Measurements from ENCODE around the gene TRAF3IP3. TPM values are rescaled to one million over a fixed set of nuclear protein-coding genes. Genes with fewer than 3 reads are reported as not detected.

Gene TRAF3IP3
- total RNA-seq, 2 donors from 2014 or later: 2.3 to 4.4 TPM

- intact Hi-C loops (cut with DNase I, micrococcal nuclease): no loop called here
- no peak for ATAC-seq
Measured at GRCh38 chr1:209813902-209814301, 58.0 kb downstream of the TRAF3IP3 start.

GRCh38 chr1:209815490-209815889 is 59.6 kb downstream of the TRAF3IP3 start:
- DNase-seq (no peak), ATAC-seq (no peak)
- intact Hi-C loops (cut with DNase I, micrococcal nuclease): no loop called here

More at GRCh38 chr1:209813902-209814301, 58.0 kb downstream of the TRAF3IP3 start:
- no peak for DNase-seq

GRCh38 chr1:209815931-209816341 is 60.1 kb downstream of the TRAF3IP3 start:
- intact Hi-C loops (cut with DNase I, micrococcal nuclease): no loop called here
- no peak for DNase-seq

GRCh38 chr1:209816923-209817322 is 61.1 kb downstream of the TRAF3IP3 start:
- ATAC-seq (no peak), DNase-seq (no peak)
- intact Hi-C loops (cut with DNase I, micrococcal nuclease): no loop called here

More at GRCh38 chr1:209815931-209816341, 60.1 kb downstream of the TRAF3IP3 start:
- ATAC-seq: no peak

- DNase-seq: no peak
- intact Hi-C loops (cut with DNase I, micrococcal nuclease): no loop called here
Measured at GRCh38 chr1:209817691-209818090, 61.8 kb downstream of the TRAF3IP3 start.

GRCh38 chr1:209819058-209819457 is 63.2 kb downstream of the TRAF3IP3 start:
- intact Hi-C loops (cut with DNase I, micrococcal nuclease): no loop called here
- DNase-seq: no peak
- no peak for ATAC-seq

More at GRCh38 chr1:209817691-209818090, 61.8 kb downstream of the TRAF3IP3 start:
- no peak for ATAC-seq

- ATAC-seq: no peak
- no peak for DNase-seq
- intact Hi-C loops (cut with DNase I, micrococcal nuclease): no loop called here
Measured at GRCh38 chr1:209820986-209821385, 65.1 kb downstream of the TRAF3IP3 start.

GRCh38 chr1:209822706-209823105 is 66.9 kb downstream of the TRAF3IP3 start:
- intact Hi-C loops (cut with DNase I, micrococcal nuclease): no loop called here
- no peak for DNase-seq
- no peak for ATAC-seq

GRCh38 chr1:209823143-209824041 is 67.5 kb downstream of the TRAF3IP3 start:
- peak; percentile 60 for ATAC-seq
- no peak for DNase-seq
- intact Hi-C loops (cut with DNase I, micrococcal nuclease): no loop called here

GRCh38 chr1:209825591-209826434 is 70.0 kb downstream of the TRAF3IP3 start:
- DNase-seq (peak; percentile 38 to 46), ATAC-seq (peak; percentile 41)
- intact Hi-C loops (cut with DNase I, micrococcal nuclease): no loop called here

- peak; percentile 74 for ATAC-seq
- DNase-seq: peak; percentile 93 to 97
- intact Hi-C loops (cut with DNase I, micrococcal nuclease): no loop called here
Measured at GRCh38 chr1:209827384-209828262, 71.8 kb downstream of the TRAF3IP3 start, which contains the start of gene UTP25. Gene UTP25, plus strand, starts transcription at chr1:209827972. Its CDS starts 92 bp downstream, at chr1:209828064.

- DNase-seq: no peak
- intact Hi-C loops (cut with DNase I, micrococcal nuclease): no loop called here
Measured at GRCh38 chr1:209829716-209830115, 73.9 kb downstream of the TRAF3IP3 start.

GRCh38 chr1:209830722-209831121 is 74.9 kb downstream of the TRAF3IP3 start:
- ATAC-seq (no peak), DNase-seq (no peak)
- intact Hi-C loops (cut with DNase I, micrococcal nuclease): no loop called here

More at GRCh38 chr1:209829716-209830115, 73.9 kb downstream of the TRAF3IP3 start:
- no peak for ATAC-seq

- ATAC-seq (no peak), DNase-seq (no peak)
- intact Hi-C loops (cut with DNase I, micrococcal nuclease): no loop called here
Measured at GRCh38 chr1:209831615-209832014, 75.8 kb downstream of the TRAF3IP3 start.

Other genes starting within 250 kb of the TRAF3IP3 start
- gene CAMK1G, start 172.3 kb upstream of the TRAF3IP3 start, total RNA-seq: under 1 TPM in 1 of 2 donors, not detected in 1; 0.17 TPM
- gene LAMB3, start 103.6 kb upstream of the TRAF3IP3 start, total RNA-seq: 100 to 1,000 TPM in 1 of 2 donors, 10 to 100 TPM in 1; 85.2 to 136 TPM
- 1 to 10 TPM; 4.4 to 5.9 TPM for gene G0S2, start 80.6 kb upstream of the TRAF3IP3 start, total RNA-seq
- under 1 TPM; 0.61 to 0.87 TPM for gene HSD11B1, start 51.2 kb upstream of the TRAF3IP3 start, total RNA-seq
- gene C1orf74, start 28.5 kb downstream of the TRAF3IP3 start, total RNA-seq: 1 to 10 TPM; 2.0 to 4.5 TPM
- 100 to 1,000 TPM in 1 of 2 donors, 10 to 100 TPM in 1; 92.8 to 132 TPM for gene IRF6, start 50.1 kb downstream of the TRAF3IP3 start, total RNA-seq
- gene UTP25, start 71.9 kb downstream of the TRAF3IP3 start, total RNA-seq: 1 to 10 TPM; 4.8 to 6.2 TPM
- gene SYT14, start 182.2 kb downstream of the TRAF3IP3 start, total RNA-seq: under 1 TPM in 1 of 2 donors, not detected in 1; 0.14 TPM